NCI-H2081 (cell line): ENCODE results near the gene RNF222.

Experiments
- DNase-seq, 2 experiments: peaks; one replicate each; lab custom pipeline; 2025; lab: John Stamatoyannopoulos, UW

Gene RNF222

GRCh38 chr17:8397636-8398035 lies at the start of gene RNF222:
TSS of gene RNF222 (minus strand) at chr17:8397827. CDS start at chr17:8393461, 4,366 bp downstream.
- no peak for DNase-seq

DNA sequence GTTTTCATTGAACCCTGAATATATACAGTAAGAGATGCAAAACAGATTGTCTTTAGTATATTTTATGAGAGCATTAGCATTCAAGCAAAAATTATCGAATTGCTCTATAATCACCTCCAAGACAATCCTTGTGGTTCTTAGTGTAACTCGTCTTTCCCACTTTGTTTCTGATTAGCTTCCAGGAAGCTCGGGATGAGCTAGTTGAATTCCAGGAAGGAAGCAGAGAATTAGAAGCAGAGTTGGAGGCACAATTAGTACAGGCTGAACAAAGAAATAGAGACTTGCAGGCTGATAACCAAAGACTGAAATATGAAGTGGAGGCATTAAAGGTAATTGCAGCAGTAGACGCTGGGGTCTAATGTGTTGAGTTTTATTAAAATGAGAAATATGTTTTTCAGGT lies 47.9 kb upstream of the RNF222 start:
- DNase-seq, result no peak

DNA sequence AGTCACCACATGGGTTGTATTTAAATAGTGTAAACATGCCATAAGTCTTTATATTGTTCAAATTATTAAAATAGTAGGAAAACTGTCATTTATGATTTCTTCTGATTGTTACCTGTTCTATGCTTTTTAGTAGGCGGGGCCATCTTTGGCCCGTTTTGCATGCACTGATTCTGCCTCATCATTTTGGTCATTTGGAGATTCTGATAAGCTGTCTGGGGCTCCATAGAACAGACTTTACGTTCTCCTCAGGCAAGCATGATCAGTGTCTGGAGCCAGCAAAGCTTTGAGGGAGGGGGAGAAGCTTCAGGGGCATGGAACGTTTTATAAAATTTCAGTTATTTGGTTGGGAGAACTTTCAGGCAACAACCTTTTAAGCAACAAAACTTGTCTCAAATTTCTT lies 46.9 kb upstream of the RNF222 start:
- no peak for DNase-seq

DNA sequence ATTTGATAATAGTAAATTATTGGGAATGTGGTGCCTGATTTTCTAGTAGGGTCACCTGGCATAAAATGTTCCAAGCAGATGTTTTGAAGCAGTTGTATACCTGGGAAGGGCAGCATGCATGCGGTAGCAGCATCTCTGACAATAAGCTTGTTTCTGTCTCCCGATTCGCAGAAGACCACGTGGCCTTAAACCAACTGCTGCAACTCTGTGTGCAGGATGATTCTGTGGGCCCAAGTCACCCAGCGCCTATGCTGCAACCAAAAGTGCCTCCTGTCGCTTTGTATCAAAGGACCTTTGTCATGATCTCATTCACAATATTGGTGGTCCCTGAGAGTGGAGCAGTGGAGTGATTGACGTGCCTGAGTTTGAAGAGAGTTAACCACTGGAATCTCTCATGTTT lies 46.1 kb upstream of the RNF222 start:
- DNase-seq, result no peak

DNA sequence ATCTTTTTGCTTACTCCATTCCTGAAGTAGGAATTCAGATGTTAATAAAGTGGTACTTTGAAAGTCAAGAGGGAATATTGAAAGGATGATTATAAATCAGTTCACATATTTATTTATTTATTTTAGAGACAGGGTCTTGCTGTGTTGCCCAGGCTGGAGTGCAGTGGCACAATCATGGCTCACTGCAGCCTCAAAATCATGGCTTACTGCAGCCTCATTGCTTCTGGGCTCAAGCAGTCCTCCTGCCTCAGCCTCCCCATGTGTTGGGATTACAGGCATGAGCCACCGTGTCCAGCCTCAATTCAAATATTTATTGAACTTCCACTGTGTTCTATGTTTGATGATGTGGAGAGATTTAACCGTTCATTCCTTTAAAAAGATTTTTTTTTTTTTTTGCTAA lies 44.7 kb upstream of the RNF222 start:
- no peak for DNase-seq

DNA sequence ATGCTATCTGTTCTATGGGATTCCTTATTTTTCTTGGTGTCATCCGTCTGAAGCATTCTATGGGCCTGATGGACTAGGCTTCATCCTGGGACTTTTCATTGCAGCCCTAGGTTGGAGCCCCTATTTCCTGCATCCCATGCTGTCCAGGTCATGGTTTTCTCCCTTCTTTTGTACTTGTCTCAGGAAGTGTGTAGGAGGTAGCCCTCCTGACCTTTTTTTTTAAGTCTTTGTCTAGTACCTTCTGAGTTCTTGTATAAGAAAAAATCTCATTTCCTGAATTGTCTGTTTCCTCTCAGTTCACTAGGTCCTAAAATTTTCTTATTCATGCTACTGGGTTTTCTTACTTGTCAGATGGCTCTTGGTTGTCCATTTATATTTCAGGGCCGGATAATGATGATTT lies 44.1 kb upstream of the RNF222 start:
- no peak for DNase-seq

DNA sequence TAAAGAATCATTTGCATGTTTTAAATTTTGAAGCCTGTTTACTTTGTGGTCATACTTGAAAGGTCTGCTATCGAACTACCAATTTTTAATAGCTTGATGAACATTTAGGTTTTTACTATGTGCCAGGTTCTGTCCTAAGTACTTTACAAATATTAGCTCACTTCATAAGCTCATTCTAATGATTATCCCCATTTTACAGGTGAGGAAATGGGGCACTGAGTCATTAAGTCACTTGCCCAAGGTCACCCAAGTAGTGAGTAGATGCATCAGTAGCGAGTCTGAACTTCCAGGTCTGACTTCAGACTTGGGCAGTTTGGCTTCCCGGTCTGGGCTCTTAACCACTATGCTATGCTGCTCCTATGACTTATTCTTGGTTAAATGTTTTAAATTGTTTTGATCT lies 42.1 kb upstream of the RNF222 start:
- no peak for DNase-seq

DNA sequence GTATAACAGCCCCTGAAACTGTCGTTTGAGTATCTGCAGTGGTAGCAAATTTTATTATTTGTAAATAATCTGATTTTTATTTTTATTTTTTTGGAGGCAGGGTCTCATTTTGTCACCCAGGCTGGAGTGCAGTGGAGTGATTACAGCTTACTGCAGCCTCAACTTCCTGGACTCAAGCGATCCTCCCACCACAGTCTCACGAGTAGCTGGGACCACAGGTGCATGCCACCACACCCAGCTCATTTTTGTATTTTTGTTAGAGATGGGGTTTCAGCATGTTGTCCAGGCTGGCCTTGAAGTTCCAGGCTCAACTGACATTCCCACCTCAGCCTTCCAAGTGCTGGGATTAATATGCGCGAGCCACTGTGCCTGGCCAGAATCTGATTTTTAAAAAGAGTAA lies 40.8 kb upstream of the RNF222 start:
- DNase-seq, result no peak

- no peak for DNase-seq
Observed at GRCh38 chr17:8436844-8437171, 39.2 kb upstream of the RNF222 start.

- DNase-seq, result peak; percentile 18 to 28
Observed at GRCh38 chr17:8436169-8436843, 38.7 kb upstream of the RNF222 start.

DNA sequence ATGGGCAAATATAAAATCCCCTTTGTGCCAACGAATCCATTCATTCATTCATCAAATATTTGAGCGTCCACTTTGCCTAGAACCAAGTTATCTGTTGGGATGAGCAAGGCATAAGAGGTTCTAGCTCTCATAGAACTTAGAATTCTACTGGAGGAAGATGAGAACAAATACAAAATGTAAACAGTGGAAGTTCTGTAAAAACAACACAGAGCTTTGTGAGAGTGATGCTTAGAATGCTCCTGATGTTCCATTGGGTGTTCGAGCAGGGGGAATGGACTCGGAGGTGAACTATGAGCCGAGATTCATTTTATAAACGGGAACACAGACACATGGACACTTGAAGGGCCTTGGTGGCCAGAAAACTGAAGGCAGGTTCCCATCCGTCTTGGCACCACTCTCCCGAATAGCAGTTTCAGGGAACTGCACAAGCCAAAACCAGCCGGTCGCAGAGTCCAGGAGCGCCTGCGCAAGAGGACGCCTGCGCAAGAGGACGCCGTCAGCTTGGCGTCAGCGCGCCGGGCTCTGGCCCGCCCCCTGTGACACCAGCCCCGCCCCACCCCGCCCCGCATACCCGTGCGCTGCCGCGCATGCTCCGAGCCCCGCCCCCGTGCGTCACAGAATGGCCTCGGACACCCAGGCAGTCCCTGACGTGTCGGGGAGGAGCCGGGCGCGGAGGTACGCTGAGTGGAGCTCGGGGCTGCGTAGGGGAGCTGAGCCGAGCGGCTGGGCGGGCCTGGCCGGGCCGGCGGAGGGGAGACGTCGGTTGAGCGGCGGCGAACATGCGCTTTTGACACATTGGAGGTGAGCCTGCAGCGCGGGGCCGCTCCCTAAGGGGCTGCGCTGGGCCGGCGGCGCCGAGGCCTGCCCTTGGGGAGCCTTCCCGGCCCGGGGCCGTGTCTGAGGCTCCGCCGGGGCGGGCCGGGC lies 37.9 kb upstream of the RNF222 start, which contains the start of gene NDEL1:
TSS of gene NDEL1 (plus strand) at position 640 of the 924 bp plus-strand sequence. CDS start 8,388 bp downstream, outside the sequence.
- DNase-seq, result peak; percentile 93 to 94

DNA sequence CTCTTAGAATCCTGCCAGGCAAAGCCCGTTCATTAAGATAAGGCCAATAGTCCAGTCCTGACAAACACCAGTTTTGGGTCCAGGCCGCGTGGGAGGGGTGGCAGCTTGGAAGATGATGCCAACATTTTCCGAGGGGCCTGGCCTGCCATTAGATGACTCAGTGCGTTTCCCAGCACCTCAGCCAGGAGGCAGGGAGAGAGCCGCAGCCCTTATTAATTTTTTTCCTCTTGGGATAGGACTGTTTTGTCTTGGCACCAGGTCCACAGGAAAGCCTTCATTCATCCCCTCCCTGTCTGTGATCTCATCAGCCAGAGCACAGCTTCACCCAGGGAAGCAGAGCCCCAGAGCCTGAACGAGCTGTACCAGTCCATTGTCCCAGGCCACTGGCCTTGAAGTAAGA lies 33.3 kb upstream of the RNF222 start:
- DNase-seq, result no peak

DNA sequence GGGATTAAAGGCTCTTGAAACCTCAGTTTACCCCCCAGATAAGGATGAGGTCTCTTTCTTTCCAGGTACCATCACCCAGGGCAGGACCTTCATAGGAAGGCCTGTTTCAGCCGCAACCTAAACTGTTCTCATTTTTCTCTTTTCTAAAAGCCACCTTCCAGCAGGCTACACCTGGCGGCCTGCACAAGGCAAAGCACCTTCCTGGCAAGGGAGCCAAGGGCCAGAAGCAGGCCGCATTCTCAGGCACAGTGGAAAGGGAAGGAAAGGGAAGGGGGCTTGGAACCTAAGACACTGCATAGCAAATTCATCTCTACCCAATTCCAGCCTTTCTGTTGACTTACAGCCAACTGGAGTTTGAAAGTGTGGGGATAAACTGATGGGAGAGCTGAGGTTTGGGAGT lies 29.2 kb upstream of the RNF222 start:
- DNase-seq, result no peak

DNA sequence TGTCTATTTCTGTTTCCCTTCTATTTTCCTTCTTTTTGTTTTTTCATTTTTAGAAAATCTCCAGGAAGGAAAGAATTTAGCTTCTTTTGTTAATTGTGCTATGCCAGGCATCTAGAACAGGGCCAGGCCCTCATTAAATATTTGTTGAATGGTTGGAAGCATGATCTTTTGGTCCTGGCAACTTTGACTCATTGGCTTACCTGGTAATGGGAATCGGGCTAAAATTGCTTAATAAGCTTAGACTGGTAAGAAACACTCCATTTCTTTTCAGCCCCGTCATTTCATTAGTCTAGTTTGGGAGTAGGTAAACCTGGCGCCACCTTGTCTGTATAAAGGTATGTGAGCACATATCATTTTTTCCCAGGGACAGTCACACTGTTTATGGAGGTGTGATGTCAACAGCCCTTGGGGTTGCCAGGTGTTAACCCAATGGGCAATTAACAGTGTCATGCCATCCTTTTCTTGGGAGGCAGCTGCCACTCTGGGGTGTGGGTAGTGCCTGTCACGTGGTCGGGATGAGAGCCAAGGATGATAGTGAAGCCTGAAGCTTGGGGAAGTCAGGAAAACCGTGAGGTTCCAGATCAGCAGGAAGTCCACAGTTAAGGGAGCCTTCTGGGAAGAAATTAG lies 28.6 kb upstream of the RNF222 start:
- no peak for DNase-seq

DNA sequence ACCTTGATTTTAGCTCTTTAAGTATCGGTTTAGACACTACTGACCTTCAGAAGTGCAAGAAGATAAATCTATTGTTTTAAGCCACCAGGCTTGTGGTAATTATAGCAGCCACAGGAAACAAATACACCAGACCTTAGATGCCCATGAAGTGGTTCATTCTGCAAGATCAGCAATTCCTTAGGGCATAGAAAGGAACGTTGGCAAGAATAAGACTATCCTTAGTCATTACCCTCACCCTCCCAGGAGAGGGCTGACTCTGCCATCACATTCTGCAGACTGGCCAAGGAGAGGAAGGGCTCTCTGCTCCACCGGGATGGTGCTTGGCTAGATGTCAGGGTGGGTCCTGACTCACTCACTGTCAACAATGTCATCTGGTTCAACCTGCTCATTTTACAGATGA lies 23.9 kb upstream of the RNF222 start:
- DNase-seq, result no peak

DNA sequence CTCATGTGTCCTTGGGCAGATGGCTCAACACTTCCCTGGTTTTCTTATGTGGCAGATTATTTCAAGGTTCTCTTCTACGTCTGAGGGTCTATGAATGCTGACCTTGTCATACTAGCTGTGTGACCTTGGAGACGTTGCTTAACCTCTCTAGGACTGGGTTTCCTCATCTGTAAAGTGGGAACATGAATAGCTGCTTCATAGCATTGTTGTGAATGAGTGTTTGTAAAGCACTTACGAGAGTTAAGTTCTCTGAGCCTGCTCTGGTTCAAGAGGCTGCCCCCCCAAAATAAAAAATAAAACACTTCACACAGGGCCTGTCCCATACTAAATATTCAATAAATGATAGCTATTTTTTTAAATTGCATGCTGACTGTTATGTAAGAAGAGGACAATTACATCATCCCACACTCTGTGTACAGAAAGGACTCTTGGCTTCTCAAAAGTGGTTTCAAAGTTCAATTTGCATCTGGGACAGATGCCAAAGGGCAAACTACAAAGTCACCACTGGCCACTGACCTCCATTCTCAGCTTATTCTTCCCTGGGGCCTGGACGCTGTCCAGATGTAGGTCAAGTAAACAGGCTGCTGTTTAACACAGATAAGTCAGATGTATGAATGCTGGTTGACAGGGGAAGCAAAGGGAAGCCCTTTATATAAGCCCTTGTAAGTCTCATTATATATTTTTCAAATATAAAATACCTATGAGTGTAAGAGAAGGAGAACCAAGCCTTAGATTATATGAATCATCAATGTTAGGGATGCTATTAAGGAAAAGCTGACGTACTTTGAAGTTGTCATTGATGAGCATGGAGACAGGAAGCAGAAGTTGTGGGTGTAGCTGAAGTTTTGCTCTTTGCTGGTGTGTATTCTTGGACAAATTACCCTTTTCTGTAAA lies 22.7 kb upstream of the RNF222 start:
- DNase-seq, result no peak

DNA sequence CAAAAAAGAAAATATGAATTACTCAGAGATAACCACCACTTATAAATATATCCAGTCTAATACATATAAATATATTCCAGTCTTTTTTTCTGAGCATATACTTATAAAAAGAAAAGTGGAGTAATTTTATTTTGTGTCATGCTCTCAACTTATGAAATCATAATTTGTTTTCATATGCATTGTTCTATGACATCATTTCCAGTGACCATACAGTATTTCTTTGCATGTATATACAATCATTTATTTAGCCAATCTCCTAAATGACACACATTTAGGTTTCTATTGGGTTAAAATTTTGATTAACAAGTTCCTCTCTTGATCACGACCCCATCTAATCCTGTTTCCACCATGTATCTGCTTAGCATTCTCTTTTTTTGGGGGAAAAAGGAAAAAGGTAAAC lies 21.7 kb upstream of the RNF222 start:
- DNase-seq, result no peak

DNA sequence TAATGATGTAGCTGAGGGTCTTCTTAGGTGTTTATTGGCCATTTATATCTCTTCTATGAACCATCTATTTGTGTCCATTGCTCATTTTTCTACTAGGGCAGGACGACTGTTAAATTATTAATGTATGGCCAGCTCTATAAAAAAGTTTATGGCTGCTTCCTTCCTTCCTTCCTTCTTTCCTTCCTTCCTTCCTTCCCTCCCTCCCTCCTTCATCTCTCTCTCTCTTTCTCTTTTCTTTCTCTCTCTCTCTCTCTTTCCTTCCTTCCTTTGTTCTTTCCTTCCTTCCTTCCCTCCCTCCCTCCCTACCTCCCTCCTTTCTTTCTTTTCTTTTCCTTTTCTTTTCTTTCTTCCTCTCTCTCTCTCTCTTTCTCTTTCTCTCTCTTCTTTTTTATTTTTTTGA lies 20.8 kb upstream of the RNF222 start:
- no peak for DNase-seq

DNA sequence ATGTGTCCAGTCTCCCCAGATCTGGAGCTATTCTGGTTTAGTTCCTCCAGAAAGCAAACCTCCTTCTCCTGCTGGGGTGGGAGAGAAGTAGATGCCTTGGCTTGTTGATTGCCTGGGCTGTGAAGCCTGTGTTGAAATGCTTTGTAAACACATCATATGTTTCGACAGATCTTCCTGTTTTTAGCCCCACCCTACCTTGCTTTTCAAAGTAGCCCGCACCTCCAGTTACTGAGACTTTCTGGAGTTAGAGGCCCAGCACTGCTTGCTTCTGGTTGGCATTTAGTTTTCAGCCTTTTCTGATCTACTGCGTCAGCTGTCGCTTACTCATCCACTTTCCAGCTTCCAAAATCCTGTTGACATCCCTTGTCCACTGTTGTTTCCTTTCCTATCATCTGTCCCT lies 20.2 kb upstream of the RNF222 start:
- no peak for DNase-seq

- no peak for DNase-seq
Observed at GRCh38 chr17:8413938-8414337, 16.3 kb upstream of the RNF222 start.

DNA sequence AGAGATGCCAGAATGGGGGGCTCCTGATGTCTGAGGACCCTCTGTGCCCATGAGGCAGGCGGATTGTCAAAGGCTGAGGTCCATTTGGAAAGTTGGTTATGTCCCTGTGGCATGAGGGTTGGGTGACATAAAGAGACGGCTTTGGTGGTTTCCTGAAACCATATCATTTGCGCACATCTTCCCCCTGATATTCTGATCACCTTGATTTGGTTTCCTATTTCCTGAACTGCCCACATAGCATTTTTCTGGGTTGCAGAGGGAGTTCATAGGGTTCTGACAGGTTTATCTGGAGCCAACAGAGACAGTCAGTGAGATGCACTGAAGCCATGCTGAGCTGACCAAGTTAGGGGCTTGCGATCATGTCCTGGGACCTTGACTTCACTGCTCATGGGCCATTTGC lies 15.7 kb upstream of the RNF222 start:
- DNase-seq, result no peak

DNA sequence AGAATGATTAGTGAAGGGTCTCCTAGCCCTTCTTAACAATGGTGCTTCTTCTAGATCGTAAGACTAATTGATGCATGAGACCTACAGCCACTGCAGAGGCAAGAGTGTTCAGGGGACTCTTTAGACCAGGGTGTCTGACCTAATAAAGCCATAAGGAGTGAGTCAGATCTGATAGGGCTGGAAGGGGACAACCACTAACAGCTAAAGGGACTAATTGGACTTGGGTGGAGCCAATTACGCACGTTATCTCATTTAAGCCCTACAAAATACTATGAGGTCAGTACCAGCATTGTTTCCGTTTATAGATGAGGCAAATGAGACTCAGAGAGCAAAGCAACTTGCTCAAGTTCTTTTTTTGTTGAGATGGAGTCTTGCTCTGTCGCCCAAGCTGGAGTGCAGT lies 14.5 kb upstream of the RNF222 start:
- DNase-seq, result no peak
